Measurements from ENCODE around the gene LMX1B. TPM values are rescaled to one million over a fixed set of nuclear protein-coding genes. Genes with fewer than 3 reads are reported as not detected.
"Not testable (repeated sequence)": the region's sequence is repeated elsewhere in the genome, so short reads cannot be mapped to it uniquely, and the experiment has no call there.

Gene LMX1B
- total RNA-seq, 1 donor from 2014 or later = not detected

- peak; percentile 86 for ATAC-seq
- peak; percentile 71 for DNase-seq (ENCODE audit: low spot score)
These were observed 91.4 kb downstream of the LMX1B start for GRCh38 chr9:126704892-126705766.

- ATAC-seq (peak; percentile 82), DNase-seq (ENCODE audit: low spot score) (peak; percentile 69)
These were observed 92.3 kb downstream of the LMX1B start for GRCh38 chr9:126705767-126706697.

GRCh38 chr9:126706698-126707053 is 92.9 kb downstream of the LMX1B start:
- ATAC-seq (no peak), DNase-seq (ENCODE audit: low spot score) (peak; percentile 8)

DNA sequence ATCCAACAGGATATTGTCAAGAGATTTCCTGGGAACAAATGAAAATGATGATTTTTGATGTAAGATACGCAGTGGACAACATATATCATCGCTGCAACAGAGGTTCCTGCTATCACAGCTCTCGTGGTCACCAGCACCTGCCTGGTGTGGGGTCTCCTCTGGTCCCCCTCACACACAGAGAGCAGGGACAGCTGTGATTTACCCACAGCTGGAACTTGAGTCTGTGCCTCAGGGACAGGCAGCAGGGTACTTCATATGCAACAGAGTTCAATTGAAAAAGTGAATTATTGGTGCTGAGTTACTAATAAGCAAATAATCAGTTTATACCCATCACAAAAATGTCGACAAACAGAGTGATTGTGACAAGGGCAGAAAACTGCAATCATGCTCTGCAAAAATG is 93.4 kb downstream of the LMX1B start:
- no peak for ATAC-seq
- DNase-seq (ENCODE audit: low spot score) = peak; percentile 7

DNA sequence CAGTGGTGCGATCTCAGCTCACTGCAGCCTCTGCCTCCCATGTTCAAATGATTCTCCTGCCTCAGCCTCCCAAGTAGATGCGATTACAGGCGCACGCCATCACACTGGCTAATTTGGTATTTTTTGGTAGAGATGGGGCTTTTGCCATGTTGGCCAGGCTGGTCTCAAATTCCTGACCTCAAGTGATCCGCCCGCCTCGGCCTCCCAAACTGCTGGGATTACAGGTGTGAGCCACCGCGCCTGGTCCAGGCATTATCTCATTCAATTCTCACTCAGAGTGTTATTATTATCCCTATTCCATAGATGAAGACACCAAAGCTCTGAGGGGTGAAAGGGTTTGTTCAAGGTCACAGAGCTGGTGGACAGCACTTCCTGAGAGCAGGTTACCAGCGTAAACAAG is 94.0 kb downstream of the LMX1B start:
- ATAC-seq = not testable (repeated sequence)
- peak; percentile 15 for DNase-seq (ENCODE audit: low spot score)

- no peak for ATAC-seq
- peak; percentile 40 for DNase-seq (ENCODE audit: low spot score)
These were observed 94.5 kb downstream of the LMX1B start for GRCh38 chr9:126708178-126708577.

- ATAC-seq (no peak), DNase-seq (ENCODE audit: low spot score) (peak; percentile 15)
These were observed 95.5 kb downstream of the LMX1B start for GRCh38 chr9:126709241-126709640.

DNA sequence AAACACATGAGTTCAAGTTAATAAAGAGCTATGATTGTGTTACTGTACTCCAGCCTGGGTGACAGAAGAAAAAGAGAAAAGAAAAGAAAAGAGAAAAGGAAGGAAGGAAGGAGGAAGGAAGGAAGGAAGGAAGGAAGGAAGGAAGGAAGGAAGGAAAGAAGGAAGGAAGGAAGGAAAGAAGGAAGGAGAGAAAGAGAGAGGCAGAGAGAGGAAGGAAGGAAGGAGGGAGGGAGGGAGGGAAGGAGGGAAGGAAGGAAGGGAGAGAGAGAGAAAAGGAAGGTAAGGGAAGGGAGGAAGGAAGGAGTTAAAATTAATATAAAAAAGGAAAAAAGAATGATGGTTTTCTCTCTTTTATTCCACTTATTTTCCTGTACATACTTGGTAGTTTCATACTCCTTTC is 101.7 kb downstream of the LMX1B start:
- no peak for ATAC-seq

DNA sequence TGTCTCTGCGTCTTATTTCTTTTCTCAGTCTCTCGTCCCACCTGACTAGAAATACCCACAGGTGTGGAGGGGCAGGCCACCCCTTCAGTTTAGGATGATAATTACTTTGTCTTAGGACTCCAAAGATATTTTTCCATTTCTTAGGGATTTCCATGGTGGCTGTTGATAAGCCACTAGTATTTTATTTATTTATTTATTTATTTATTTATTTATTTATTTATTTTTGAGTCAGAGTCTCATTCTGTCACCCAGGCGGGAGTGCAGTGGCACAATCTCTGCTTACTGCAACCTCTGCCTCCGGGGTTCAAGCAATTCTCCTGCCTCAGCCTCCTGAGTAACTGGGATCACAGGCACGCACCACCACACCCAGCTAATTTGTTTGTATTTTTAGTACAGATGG is 103.7 kb downstream of the LMX1B start:
- DNase-seq (ENCODE audit: low spot score); ATAC-seq: not testable (repeated sequence)

More for the DNA sequence above, 101.7 kb downstream of the LMX1B start:
- DNase-seq (ENCODE audit: low spot score) = no peak

- peak; percentile 66 for DNase-seq (ENCODE audit: low spot score)
- peak; percentile 54 for ATAC-seq
These were observed 105.9 kb downstream of the LMX1B start for GRCh38 chr9:126719618-126720031.

DNA sequence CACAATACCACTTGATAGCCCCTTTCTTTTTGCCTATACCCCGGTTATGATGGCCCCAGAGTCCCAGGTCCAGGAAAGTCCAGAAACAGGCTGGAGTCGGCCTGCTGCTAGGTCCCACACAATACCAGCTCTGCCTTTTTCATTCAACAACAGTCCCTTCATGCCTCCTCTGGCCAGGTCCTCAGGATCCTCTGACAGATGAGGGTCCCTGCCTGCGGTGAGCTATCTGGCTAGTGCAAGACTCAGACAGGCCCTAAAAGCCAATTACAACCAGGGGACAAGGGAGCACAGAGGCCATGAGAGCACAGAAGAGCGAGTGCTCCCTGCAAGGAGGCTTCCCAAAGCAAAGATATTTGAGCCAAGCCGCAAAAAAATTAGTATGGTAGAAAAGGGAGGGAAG is 106.3 kb downstream of the LMX1B start:
- DNase-seq (ENCODE audit: low spot score) = no peak
- ATAC-seq = no peak

- DNase-seq (ENCODE audit: low spot score) (peak; percentile 38), ATAC-seq (no peak)
These were observed 107.2 kb downstream of the LMX1B start for GRCh38 chr9:126720661-126721563.

- DNase-seq (ENCODE audit: low spot score) (peak; percentile 40), ATAC-seq (peak; percentile 23)
These were observed 107.8 kb downstream of the LMX1B start for GRCh38 chr9:126721564-126721981.

DNA sequence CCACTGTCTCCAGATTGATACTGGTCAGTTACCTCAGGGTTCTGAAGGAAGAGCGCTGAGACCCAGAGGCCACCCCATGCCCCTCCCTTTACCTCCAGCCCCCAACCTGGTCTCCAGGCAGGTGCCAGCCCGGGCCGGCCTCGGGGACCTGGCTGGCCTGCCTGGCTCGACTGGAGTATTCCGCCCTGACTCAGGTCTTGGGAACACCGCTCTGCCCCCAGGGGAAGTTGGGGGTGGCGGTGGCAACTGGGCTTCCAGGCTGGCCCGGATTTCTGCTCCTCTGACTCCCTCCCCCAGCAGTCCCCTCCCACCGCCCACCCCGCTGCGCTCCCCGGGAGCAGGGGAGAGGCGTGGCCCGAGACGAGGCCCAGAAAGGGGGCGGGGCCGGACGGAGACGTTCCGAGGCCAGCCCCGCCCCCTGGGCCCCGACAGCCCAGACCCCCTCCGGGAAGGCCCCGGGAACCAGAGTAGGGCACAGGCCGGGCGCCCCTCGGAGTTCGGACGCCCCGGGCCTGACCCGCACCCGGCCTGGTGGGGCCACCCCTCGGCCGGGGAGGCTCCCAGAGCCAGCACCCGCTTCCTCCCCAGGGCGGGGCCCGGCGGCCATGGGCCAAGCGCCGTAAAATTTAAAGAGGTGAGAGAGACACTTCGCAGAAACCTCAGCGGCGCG is 108.7 kb downstream of the LMX1B start:
- ATAC-seq (peak; percentile 75), DNase-seq (ENCODE audit: low spot score) (peak; percentile 51)

- peak; percentile 43 for DNase-seq (ENCODE audit: low spot score)
These were observed 109.4 kb downstream of the LMX1B start for GRCh38 chr9:126722922-126723806.

GRCh38 chr9:126723807-126724172 is 110.1 kb downstream of the LMX1B start:
- DNase-seq (ENCODE audit: low spot score) = no peak
- no peak for ATAC-seq

More at GRCh38 chr9:126722922-126723806, 109.4 kb downstream of the LMX1B start:
- peak; percentile 20 for ATAC-seq

- ATAC-seq (no peak), DNase-seq (ENCODE audit: low spot score) (peak; percentile 38)
These were observed 110.5 kb downstream of the LMX1B start for GRCh38 chr9:126724226-126724625.

DNA sequence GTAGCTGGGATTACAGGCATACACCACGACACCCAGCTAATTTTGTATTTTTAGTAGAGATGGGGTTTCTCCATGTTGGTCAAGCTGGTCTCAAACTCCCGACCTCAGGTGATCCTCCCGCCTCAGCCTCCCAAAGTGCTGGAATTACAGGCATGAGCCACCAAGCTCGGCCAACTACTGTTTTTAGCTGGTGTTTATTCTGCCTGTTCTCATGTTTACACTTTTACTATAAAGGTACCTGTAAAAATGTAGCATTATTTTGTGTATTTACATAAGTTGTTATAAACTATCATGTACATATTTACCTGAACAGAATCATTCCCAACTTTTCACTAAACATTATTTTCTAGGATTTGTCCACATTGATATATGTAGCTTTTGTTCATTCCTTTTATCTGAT is 111.8 kb downstream of the LMX1B start:
- ATAC-seq = not testable (repeated sequence)
- DNase-seq (ENCODE audit: low spot score) = peak; percentile 1

DNA sequence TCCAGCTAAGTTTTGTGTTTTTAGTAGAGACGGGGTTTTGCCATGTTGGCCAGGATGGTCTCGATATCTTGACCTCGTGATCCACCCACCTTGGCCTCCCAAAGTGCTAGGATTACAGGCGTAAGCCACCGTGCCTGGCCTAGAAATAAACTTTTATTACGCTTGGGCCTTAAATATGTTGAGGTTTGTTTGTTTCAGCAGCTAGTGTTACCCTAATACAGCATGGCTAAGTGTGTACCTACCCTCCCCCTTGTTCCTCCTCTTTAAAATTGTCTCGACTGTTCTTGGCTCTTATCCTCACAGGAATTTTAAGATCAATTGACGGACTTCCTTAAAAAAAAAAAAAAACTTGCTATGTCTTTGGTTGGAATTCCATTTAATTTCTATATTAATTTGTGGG is 114.5 kb downstream of the LMX1B start:
- ATAC-seq = not testable (repeated sequence)
- DNase-seq (ENCODE audit: low spot score) = peak; percentile 6
